GM19023 (cell line): Measurements from ENCODE around the gene ZAR1L.
"Not testable (repeated sequence)": the region's sequence is repeated elsewhere in the genome, so short reads cannot be mapped to it uniquely, and the experiment has no call there.

ENCODE experiments used
- ATAC-seq: cut with Tn5 transposase; IDR thresholded peaks from one replicate; pipeline ENCODE4 v1.9.1; 2021; ENCODE audit warnings: mild to moderate bottlenecking, moderate library complexity; ENCODE audit not compliant: unreplicated experiment

The ZAR1L gene, protein sequence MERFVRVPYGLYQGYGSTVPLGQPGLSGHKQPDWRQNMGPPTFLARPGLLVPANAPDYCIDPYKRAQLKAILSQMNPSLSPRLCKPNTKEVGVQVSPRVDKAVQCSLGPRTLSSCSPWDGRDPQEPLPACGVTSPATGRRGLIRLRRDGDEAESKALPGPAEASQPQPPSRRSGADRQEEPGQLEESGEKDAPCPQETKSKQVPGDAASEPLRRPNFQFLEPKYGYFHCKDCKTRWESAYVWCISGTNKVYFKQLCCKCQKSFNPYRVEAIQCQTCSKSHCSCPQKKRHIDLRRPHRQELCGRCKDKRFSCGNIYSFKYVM

GRCh38 chr13:32315238-32316027 is at the start of gene ZAR1L, which contains the start of gene BRCA2:
Gene ZAR1L (minus strand): TSS chr13:32315363. CDS start chr13:32311925, 3,438 bp downstream.
Gene BRCA2 (plus strand): TSS chr13:32315508. CDS start chr13:32316461, 953 bp downstream.
- ATAC-seq, result peak; percentile 96

GRCh38 chr13:32362574-32362973 is 47.4 kb upstream of the ZAR1L start:
- no peak for ATAC-seq

DNA sequence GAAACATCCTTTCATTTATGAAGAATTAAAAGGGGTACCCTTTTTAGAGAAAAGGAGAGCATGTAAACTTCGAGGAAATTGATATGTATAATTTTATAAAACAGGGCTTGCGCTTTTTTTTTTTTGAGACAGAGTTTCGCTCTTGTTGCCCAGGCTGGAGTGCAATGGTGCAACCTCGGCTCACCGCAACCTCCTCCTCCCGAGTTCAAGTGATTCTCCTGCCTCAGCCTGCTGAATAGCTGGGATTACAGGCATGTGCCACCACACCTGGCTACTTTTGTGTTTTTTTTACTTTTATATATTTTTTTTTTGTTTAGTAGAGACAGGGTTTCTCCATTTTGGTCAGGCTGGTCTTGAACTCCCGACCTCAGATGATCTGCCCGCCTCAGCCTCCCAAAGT is 40.8 kb upstream of the ZAR1L start:
- ATAC-seq, result not testable (repeated sequence)

GRCh38 chr13:32354040-32354439 is 38.9 kb upstream of the ZAR1L start:
- no peak for ATAC-seq

GRCh38 chr13:32350839-32351441 is 35.8 kb upstream of the ZAR1L start:
- not testable (repeated sequence) for ATAC-seq

- no peak for ATAC-seq
These were observed 32.5 kb upstream of the ZAR1L start for GRCh38 chr13:32347651-32348050.

- ATAC-seq, result no peak
These were observed 25.8 kb upstream of the ZAR1L start for GRCh38 chr13:32340914-32341313.

GRCh38 chr13:32334671-32335070 is 19.5 kb upstream of the ZAR1L start:
- no peak for ATAC-seq

GRCh38 chr13:32330441-32330840 is 15.3 kb upstream of the ZAR1L start:
- no peak for ATAC-seq

- no peak for ATAC-seq
These were observed 8.7 kb upstream of the ZAR1L start for GRCh38 chr13:32323912-32324311.

DNA sequence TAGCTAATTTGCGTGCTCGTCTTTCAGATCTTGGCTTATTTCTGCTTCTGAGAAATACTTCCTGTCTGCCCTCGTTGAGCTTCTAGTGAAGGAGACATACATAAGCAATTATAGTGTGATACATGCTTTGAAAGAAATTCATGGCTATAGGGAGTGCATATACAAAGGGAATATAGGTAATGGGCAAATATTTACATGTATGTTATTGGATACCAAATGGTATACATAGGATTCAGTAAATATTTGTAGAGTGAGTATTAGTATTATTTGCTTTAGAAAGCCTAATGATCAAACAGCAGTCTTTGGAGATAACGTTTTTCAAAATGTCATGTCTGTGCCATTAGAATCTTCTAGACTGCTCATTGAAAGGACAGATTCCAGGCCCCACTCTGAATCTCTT is 5.4 kb upstream of the ZAR1L start:
- no peak for ATAC-seq

- no peak for ATAC-seq
These were observed 2.7 kb upstream of the ZAR1L start for GRCh38 chr13:32317716-32318465.

DNA sequence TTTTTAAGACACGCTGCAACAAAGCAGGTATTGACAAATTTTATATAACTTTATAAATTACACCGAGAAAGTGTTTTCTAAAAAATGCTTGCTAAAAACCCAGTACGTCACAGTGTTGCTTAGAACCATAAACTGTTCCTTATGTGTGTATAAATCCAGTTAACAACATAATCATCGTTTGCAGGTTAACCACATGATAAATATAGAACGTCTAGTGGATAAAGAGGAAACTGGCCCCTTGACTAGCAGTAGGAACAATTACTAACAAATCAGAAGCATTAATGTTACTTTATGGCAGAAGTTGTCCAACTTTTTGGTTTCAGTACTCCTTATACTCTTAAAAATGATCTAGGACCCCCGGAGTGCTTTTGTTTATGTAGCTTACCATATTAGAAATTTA is 1.3 kb upstream of the ZAR1L start:
- ATAC-seq, result no peak

DNA sequence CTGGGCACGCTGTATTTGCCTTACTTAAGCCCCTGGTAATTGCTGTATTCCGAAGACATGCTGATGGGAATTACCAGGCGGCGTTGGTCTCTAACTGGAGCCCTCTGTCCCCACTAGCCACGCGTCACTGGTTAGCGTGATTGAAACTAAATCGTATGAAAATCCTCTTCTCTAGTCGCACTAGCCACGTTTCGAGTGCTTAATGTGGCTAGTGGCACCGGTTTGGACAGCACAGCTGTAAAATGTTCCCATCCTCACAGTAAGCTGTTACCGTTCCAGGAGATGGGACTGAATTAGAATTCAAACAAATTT is 821 bp upstream of the ZAR1L start:
- peak; percentile 37 for ATAC-seq

- ATAC-seq, result peak; percentile 23
These were observed 609 bp downstream of the ZAR1L start for GRCh38 chr13:32314271-32315237.

GRCh38 chr13:32311188-32311897 is 3.8 kb downstream of the ZAR1L start:
- ATAC-seq, result no peak

DNA sequence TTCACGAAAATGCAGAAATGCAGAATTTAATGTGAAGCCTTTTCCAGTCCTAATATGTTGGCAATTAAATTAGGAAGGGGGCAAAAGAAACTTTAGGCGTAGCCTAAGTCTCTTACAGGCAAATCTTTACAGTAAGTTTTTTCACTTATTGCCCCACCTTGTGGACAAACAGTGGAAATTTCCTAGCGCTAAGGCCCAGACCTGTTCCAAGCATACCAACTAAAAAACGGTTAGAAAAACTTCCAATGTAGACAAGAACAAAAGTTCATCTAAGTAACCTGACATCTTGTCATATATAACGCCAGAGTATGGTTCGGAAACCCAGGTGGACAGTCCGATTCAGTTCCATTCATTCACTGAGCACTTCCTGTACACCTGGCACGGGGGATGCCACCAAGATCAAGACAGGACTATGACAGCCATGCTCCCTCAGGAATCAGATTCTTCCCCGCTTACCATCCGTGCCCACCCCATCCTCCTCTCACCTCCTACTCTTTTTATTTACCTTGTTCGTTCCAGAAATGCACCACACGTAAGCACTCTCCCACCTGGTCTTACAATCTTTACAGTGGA is 4.9 kb downstream of the ZAR1L start:
- peak; percentile 53 for ATAC-seq

DNA sequence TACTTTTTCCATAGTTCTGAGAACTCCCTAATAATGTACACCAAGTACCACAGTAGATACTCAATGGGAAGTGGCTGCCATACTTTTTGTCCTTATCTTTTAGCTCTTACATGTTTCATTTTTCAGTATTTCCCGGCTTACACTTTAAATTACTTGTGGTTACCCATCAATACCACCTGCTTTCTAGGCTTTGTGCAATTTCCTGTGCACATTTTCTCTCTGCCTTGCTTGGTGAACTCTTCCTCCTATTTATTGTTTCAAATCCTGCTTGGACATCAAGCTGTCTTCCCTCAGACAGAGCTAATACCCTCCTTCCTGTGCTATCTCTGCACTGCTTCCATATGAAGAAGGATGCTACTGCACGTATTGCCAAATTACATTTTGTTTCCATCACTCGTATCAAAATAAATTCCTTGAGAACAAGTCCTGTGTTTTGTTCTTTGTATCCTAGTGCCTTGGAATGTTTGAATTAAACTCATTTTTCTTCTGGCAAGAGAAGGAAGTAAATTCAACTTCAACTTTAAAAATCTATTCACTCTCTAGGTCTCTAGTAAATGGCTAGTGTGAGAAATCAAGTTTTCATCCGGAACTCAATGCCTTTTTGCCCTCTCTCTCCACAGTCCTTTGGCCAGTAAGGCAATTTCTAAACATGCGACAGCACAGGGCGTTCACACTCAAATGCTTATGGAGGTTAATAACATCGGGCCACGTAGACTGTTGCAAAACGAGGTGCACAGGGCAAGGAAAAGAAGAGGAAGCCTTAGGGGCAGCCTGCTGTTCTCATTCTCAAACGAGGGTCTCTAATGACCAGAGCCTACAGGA is 5.6 kb downstream of the ZAR1L start:
- ATAC-seq, result no peak
